ENCODE measurements around the gene HTT. TPM values are rescaled to one million over a fixed set of nuclear protein-coding genes. Genes with fewer than 3 reads are reported as not detected.

Gene HTT
- polyA plus RNA-seq, 1 donor from 2014 or later: 11.5 TPM

DNA sequence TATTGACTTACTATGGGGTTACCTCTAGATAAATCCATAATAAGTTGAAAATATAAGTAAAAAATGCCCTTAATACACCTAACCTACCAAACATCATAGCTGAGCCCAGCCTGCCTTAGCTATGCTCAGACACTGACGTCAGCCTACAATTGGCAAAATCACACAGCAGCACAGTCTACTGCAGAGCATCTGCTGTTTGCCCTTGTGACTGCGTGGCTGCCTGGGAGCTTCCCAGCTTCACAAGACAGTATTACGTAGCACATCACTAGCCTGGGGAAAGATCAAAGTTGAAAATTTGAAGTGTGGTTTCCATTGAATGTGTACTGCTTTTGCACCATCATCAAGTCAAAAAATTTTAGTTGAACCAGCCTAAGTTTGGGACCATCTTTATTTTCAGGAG lies 8.9 kb upstream of the HTT start:
- no peaks in the 10 kb centered on the region for H3K9me3 ChIP-seq (ENCODE audit: low read length)
- H3K4me2 ChIP-seq (ENCODE audit: low read length): no peak overlapping the region
- H3K36me3 ChIP-seq (ENCODE audit: insufficient read depth, low read length): no peaks in the 10 kb centered on the region
- H4K20me1 ChIP-seq (ENCODE audit: insufficient read depth): no peaks in the 10 kb centered on the region
- no peak overlapping the region for H3K9ac ChIP-seq (ENCODE audit: low read length)
- no peak overlapping the region for H2AFZ ChIP-seq (ENCODE audit: low read depth, low read length)
- H3K4me3 ChIP-seq (ENCODE audit: low read length): no peak overlapping the region
- H3K79me2 ChIP-seq (replicated peaks; ENCODE audit: insufficient read depth, low read length): no peaks in the 10 kb centered on the region
- no peaks in the 10 kb centered on the region for H3K9me2 ChIP-seq (ENCODE audit: insufficient read depth, low read length)
- H3F3A ChIP-seq (ENCODE audit: insufficient read depth, low read length, poor library complexity, severe bottlenecking): no peaks in the 10 kb centered on the region
- no peaks in the 10 kb centered on the region for H3K27me3 ChIP-seq (ENCODE audit: insufficient read depth, low read depth, low read length)
- TF ChIP-seq MXI1 (conservative IDR thresholded peaks at IDR 0.05; ENCODE audit: poor library complexity, severe bottlenecking): no peak
- no peak for TF ChIP-seq REST (IDR thresholded peaks at IDR 0.05; ENCODE audit: borderline replicate concordance)
- TF ChIP-seq, protein P1, sequence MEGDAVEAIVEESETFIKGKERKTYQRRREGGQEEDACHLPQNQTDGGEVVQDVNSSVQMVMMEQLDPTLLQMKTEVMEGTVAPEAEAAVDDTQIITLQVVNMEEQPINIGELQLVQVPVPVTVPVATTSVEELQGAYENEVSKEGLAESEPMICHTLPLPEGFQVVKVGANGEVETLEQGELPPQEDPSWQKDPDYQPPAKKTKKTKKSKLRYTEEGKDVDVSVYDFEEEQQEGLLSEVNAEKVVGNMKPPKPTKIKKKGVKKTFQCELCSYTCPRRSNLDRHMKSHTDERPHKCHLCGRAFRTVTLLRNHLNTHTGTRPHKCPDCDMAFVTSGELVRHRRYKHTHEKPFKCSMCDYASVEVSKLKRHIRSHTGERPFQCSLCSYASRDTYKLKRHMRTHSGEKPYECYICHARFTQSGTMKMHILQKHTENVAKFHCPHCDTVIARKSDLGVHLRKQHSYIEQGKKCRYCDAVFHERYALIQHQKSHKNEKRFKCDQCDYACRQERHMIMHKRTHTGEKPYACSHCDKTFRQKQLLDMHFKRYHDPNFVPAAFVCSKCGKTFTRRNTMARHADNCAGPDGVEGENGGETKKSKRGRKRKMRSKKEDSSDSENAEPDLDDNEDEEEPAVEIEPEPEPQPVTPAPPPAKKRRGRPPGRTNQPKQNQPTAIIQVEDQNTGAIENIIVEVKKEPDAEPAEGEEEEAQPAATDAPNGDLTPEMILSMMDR (IDR thresholded peaks at IDR 0.05; ENCODE audit: poor library complexity, severe bottlenecking): no peak
- no peak for TF ChIP-seq RAD21 (conservative IDR thresholded peaks at IDR 0.05)
- no peak for TF ChIP-seq TAF1 (IDR thresholded peaks at IDR 0.05; ENCODE audit: low read depth)
- no peak for TF ChIP-seq EP300 (conservative IDR thresholded peaks at IDR 0.05; ENCODE audit: poor library complexity, severe bottlenecking)
- no peak for TF ChIP-seq SMC3 (conservative IDR thresholded peaks at IDR 0.05; ENCODE audit: poor library complexity)
- TF ChIP-seq POLR2AphosphoS5 (IDR thresholded peaks at IDR 0.05): no peak
- TF ChIP-seq EZH2 (IDR thresholded peaks at IDR 0.05; ENCODE audit: borderline replicate concordance, insufficient read depth, low read length, poor library complexity, severe bottlenecking): no peak
- no peak overlapping the region for H3K27ac ChIP-seq (ENCODE audit: low read length)

- no peak overlapping the region for H3K4me2 ChIP-seq (ENCODE audit: low read length)
- H3K36me3 ChIP-seq (ENCODE audit: insufficient read depth, low read length): no peaks in the 10 kb centered on the region
- no peak overlapping the region for H3K9ac ChIP-seq (ENCODE audit: low read length)
- H3K9me2 ChIP-seq (ENCODE audit: insufficient read depth, low read length): no peaks in the 10 kb centered on the region
- no peak for TF ChIP-seq EZH2 (IDR thresholded peaks at IDR 0.05; ENCODE audit: borderline replicate concordance, insufficient read depth, low read length, poor library complexity, severe bottlenecking)
- TF ChIP-seq POLR2AphosphoS5 (IDR thresholded peaks at IDR 0.05): no peak
- TF ChIP-seq MXI1 (conservative IDR thresholded peaks at IDR 0.05; ENCODE audit: poor library complexity, severe bottlenecking): no peak
- TF ChIP-seq TAF1 (IDR thresholded peaks at IDR 0.05; ENCODE audit: low read depth): no peak
- TF ChIP-seq RAD21 (conservative IDR thresholded peaks at IDR 0.05): no peak
- no peak for TF ChIP-seq REST (IDR thresholded peaks at IDR 0.05; ENCODE audit: borderline replicate concordance)
- TF ChIP-seq, protein P1 (IDR thresholded peaks at IDR 0.05; ENCODE audit: poor library complexity, severe bottlenecking): no peak
- no peak for TF ChIP-seq SMC3 (conservative IDR thresholded peaks at IDR 0.05; ENCODE audit: poor library complexity)
- TF ChIP-seq EP300 (conservative IDR thresholded peaks at IDR 0.05; ENCODE audit: poor library complexity, severe bottlenecking): no peak
- H3K9me3 ChIP-seq (ENCODE audit: low read length): no peaks in the 10 kb centered on the region
- no peaks in the 10 kb centered on the region for H4K20me1 ChIP-seq (ENCODE audit: insufficient read depth)
- no peaks in the 10 kb centered on the region for H3F3A ChIP-seq (ENCODE audit: insufficient read depth, low read length, poor library complexity, severe bottlenecking)
- no peak overlapping the region for H2AFZ ChIP-seq (ENCODE audit: low read depth, low read length)
- no peaks in the 10 kb centered on the region for H3K27me3 ChIP-seq (ENCODE audit: insufficient read depth, low read depth, low read length)
- H3K27ac ChIP-seq (ENCODE audit: low read length): no peak overlapping the region
- no peaks in the 10 kb centered on the region for H3K79me2 ChIP-seq (replicated peaks; ENCODE audit: insufficient read depth, low read length)
- no peak overlapping the region for H3K4me3 ChIP-seq (ENCODE audit: low read length)
These were observed 7.6 kb upstream of the HTT start for GRCh38 chr4:3066836-3067400.
